Measurements from ENCODE around the gene EVX1. TPM values are rescaled to one million over a fixed set of nuclear protein-coding genes. Genes with fewer than 3 reads are reported as not detected.

The EVX1 gene
- total RNA-seq, 1 experiment from 2014 or later = not detected

DNA sequence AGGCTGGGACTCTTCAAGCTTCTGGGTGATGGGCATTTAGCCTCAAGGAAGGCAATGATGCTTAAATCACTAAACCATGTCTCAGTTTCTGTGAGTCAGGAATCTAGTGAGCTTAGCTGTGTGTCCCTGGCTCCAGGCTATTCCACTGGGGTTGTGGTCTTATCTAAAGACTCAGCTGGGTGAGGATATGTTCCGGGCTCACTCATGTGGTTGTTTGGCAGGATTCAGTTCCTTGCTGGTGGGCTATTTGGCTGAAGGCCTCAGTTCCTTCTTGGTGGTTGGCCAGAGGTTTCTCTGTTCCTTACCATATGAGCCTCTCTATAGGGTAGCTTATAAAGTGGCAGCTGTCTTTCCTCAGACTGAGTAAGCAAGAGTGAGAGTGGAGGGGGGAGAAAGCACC is 12.0 kb downstream of the EVX1 start:
- no peaks in the 10 kb centered on the region for H3K27me3 Mint-ChIP-seq (ENCODE audit: insufficient read depth, unreplicated experiment)
- Histone ChIP-seq H3K9me3 (no peaks in the 10 kb centered on the region), H3K4me3 (ENCODE audit: low read depth, low read length) (no peak overlapping the region), H3K27me3 (replicated peaks; ENCODE audit: control insufficient read depth, insufficient read depth, low read length) (no peaks in the 10 kb centered on the region), H3K4me1 (peaks cover 23% of the 10 kb centered on the region), H3K36me3 (ENCODE audit: control insufficient read depth, insufficient read depth, low read length) (no peaks in the 10 kb centered on the region)
- peaks cover 18% of the 10 kb centered on the region for H3K4me1 Mint-ChIP-seq (ENCODE audit: low read depth, unreplicated experiment)
- intact Hi-C loops (cut with micrococcal nuclease; ENCODE audit: unreplicated experiment) = no loop called here
- CTCF ChIA-PET = no interaction called here
- H3K4me3 Mint-ChIP-seq (ENCODE audit: unreplicated experiment) = no peak overlapping the region
- H3K9me3 Mint-ChIP-seq (ENCODE audit: unreplicated experiment) = no peaks in the 10 kb centered on the region
- no peak overlapping the region for H3K27ac Mint-ChIP-seq (ENCODE audit: unreplicated experiment)
- no peak for DNase-seq
- no TSS peak for BruUV-seq (replicated peaks)
- no peaks in the 10 kb centered on the region for H3K36me3 Mint-ChIP-seq (ENCODE audit: insufficient read depth, unreplicated experiment)
- TF ChIP-seq, protein P1, sequence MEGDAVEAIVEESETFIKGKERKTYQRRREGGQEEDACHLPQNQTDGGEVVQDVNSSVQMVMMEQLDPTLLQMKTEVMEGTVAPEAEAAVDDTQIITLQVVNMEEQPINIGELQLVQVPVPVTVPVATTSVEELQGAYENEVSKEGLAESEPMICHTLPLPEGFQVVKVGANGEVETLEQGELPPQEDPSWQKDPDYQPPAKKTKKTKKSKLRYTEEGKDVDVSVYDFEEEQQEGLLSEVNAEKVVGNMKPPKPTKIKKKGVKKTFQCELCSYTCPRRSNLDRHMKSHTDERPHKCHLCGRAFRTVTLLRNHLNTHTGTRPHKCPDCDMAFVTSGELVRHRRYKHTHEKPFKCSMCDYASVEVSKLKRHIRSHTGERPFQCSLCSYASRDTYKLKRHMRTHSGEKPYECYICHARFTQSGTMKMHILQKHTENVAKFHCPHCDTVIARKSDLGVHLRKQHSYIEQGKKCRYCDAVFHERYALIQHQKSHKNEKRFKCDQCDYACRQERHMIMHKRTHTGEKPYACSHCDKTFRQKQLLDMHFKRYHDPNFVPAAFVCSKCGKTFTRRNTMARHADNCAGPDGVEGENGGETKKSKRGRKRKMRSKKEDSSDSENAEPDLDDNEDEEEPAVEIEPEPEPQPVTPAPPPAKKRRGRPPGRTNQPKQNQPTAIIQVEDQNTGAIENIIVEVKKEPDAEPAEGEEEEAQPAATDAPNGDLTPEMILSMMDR (IDR thresholded peaks at IDR 0.05; ENCODE audit: insufficient read depth in 1 of 2, low read depth in 1 of 2, low read length in 1 of 2, severe bottlenecking in 1 of 2, unreplicated experiment in 1 of 2) = no peak
- POLR2A ChIA-PET = no interaction called here

DNA sequence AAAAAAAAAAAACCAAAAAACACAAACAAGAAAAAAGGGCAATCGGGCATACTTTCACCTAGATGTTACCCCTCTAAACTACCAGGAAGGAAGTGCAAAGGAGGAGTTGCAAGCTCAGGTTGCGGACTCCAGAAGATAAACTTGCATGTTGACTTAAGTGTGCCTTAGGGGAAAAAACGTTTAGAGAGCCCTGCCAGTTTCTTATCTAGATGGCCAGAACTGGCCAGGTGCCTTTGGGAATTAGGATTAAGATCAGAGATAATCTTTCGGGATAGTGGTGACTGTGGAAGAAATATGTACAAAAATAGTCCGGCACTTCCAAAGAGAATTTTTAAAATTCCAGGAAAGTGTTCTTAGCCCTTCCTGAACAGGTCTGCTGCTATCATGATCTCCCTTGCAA is 17.6 kb downstream of the EVX1 start:
- no peaks in the 10 kb centered on the region for H3K27me3 Mint-ChIP-seq (ENCODE audit: insufficient read depth, unreplicated experiment)
- no peaks in the 10 kb centered on the region for H3K27me3 ChIP-seq (replicated peaks; ENCODE audit: control insufficient read depth, insufficient read depth, low read length)
- H3K4me1 Mint-ChIP-seq (ENCODE audit: low read depth, unreplicated experiment) = peaks cover 56% of the 10 kb centered on the region
- peak; percentile 31 to 56 for DNase-seq
- POLR2A ChIA-PET = no interaction called here
- BruUV-seq (replicated peaks) = no TSS peak
- no peak overlapping the region for H3K27ac Mint-ChIP-seq (ENCODE audit: unreplicated experiment)
- peaks cover 54% of the 10 kb centered on the region for H3K4me1 ChIP-seq
- no peak overlapping the region for H3K4me3 ChIP-seq (ENCODE audit: low read depth, low read length)
- H3K36me3 Mint-ChIP-seq (ENCODE audit: insufficient read depth, unreplicated experiment) = no peaks in the 10 kb centered on the region
- no peaks in the 10 kb centered on the region for H3K9me3 Mint-ChIP-seq (ENCODE audit: unreplicated experiment)
- CTCF ChIA-PET = interaction anchor here (0.6 to 0.7 kb wide), 2 partner anchors 184 to 514 kb away, joined by 3 to 4 read pairs; no protein-coding TSS in a partner anchor
- TF ChIP-seq, protein P1 (IDR thresholded peaks at IDR 0.05; ENCODE audit: insufficient read depth in 1 of 2, low read depth in 1 of 2, low read length in 1 of 2, severe bottlenecking in 1 of 2, unreplicated experiment in 1 of 2) = no peak
- H3K9me3 ChIP-seq = no peaks in the 10 kb centered on the region
- no peaks in the 10 kb centered on the region for H3K36me3 ChIP-seq (ENCODE audit: control insufficient read depth, insufficient read depth, low read length)
- intact Hi-C loops (cut with micrococcal nuclease; ENCODE audit: unreplicated experiment) = loop anchor here (5.0 kb wide), 1 partner anchor 87 kb away; no protein-coding TSS in a partner anchor
- no peak overlapping the region for H3K4me3 Mint-ChIP-seq (ENCODE audit: unreplicated experiment)

DNA sequence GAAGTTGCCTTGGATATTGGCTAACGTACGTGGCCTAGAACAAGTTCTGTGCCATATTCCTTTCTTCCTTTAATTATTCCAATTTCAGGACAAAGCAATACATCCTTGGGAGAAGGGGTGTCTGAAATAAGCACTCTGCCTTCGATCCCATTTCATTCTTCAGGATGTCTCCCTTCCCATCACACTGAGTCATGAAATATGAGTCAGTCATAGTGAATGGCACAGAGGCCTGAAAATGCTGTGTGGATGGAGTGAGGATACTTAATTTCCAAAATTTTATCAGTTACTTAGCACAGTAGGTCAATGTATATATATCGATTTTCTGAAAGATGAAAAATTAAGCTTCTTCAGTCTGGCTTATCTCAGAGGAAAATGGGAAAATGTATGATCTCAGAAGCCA is 19.5 kb downstream of the EVX1 start:
- Histone ChIP-seq H3K27me3 (replicated peaks; ENCODE audit: control insufficient read depth, insufficient read depth, low read length) (no peaks in the 10 kb centered on the region), H3K36me3 (ENCODE audit: control insufficient read depth, insufficient read depth, low read length) (no peaks in the 10 kb centered on the region), H3K4me1 (peaks cover 50% of the 10 kb centered on the region), H3K9me3 (no peaks in the 10 kb centered on the region), H3K4me3 (ENCODE audit: low read depth, low read length) (no peak overlapping the region)
- H3K36me3 Mint-ChIP-seq (ENCODE audit: insufficient read depth, unreplicated experiment) = no peaks in the 10 kb centered on the region
- TF ChIP-seq, protein P1 (IDR thresholded peaks at IDR 0.05; ENCODE audit: insufficient read depth in 1 of 2, low read depth in 1 of 2, low read length in 1 of 2, severe bottlenecking in 1 of 2, unreplicated experiment in 1 of 2) = no peak
- no peaks in the 10 kb centered on the region for H3K27me3 Mint-ChIP-seq (ENCODE audit: insufficient read depth, unreplicated experiment)
- CTCF ChIA-PET = no interaction called here
- no TSS peak for BruUV-seq (replicated peaks)
- no peak for DNase-seq
- H3K27ac Mint-ChIP-seq (ENCODE audit: unreplicated experiment) = no peak overlapping the region
- intact Hi-C loops (cut with micrococcal nuclease; ENCODE audit: unreplicated experiment) = loop anchor here (5.0 kb wide), 1 partner anchor 85 kb away; no protein-coding TSS in a partner anchor
- POLR2A ChIA-PET = no interaction called here
- H3K4me3 Mint-ChIP-seq (ENCODE audit: unreplicated experiment) = no peak overlapping the region
- no peaks in the 10 kb centered on the region for H3K9me3 Mint-ChIP-seq (ENCODE audit: unreplicated experiment)
- H3K4me1 Mint-ChIP-seq (ENCODE audit: low read depth, unreplicated experiment) = peaks cover 49% of the 10 kb centered on the region

Measured in Caco-2 (cell line).